ENCODE data around the gene CYP2B6.
"Not testable (repeated sequence)": the region's sequence is repeated elsewhere in the genome, so short reads cannot be mapped to it uniquely, and the experiment has no call there.

DNA sequence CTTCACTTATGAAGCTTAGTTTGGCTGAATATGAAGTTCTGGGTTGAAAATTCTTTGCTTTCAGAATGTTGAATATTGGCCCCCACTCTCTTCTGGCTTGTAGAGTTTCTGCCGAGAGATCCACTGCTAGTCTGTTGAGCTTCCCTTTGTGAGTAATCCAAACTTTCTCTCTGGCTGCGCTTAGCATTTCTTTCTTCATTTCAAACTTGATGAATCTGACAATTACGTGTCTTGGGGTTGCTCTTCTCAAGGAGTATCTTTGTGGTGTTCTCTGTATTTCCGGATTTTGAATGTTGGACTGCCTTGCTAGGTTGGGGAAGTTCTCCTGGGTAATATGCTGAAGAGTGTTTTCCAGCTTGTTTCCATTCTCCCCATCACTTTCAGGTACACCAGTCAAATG lies 21.4 kb upstream of the CYP2B6 start:
- TF ChIP-seq, protein P1, sequence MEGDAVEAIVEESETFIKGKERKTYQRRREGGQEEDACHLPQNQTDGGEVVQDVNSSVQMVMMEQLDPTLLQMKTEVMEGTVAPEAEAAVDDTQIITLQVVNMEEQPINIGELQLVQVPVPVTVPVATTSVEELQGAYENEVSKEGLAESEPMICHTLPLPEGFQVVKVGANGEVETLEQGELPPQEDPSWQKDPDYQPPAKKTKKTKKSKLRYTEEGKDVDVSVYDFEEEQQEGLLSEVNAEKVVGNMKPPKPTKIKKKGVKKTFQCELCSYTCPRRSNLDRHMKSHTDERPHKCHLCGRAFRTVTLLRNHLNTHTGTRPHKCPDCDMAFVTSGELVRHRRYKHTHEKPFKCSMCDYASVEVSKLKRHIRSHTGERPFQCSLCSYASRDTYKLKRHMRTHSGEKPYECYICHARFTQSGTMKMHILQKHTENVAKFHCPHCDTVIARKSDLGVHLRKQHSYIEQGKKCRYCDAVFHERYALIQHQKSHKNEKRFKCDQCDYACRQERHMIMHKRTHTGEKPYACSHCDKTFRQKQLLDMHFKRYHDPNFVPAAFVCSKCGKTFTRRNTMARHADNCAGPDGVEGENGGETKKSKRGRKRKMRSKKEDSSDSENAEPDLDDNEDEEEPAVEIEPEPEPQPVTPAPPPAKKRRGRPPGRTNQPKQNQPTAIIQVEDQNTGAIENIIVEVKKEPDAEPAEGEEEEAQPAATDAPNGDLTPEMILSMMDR (IDR thresholded peaks at IDR 0.05; ENCODE audit: borderline replicate concordance, extremely low read depth, low read length, poor library complexity, severe bottlenecking) = not testable (repeated sequence)
- TF ChIP-seq EZH2 (IDR thresholded peaks at IDR 0.05; ENCODE audit: borderline replicate concordance, low read depth, low read length, severe bottlenecking) = not testable (repeated sequence)
